HG02943 (cell line): ENCODE data around the gene PARS2.

Experiments used
- ATAC-seq: cut with Tn5 transposase; IDR thresholded peaks from one replicate; pipeline ENCODE4 v1.9.1; 2021; ENCODE audit warnings: mild to moderate bottlenecking, low read depth, moderate library complexity; ENCODE audit not compliant: unreplicated experiment

Gene PARS2

GRCh38 chr1:54764133-54764921 lies at the start of gene PARS2:
TSS of gene PARS2 (minus strand) at chr1:54764523. CDS start at chr1:54759161, 5,362 bp downstream.
- ATAC-seq, result peak; percentile 95

GRCh38 chr1:54814126-54814498 lies 49.8 kb upstream of the PARS2 start:
- no peak for ATAC-seq

GRCh38 chr1:54813485-54814125 lies 49.3 kb upstream of the PARS2 start:
- ATAC-seq, result no peak

GRCh38 chr1:54812801-54813484 lies 48.6 kb upstream of the PARS2 start:
- no peak for ATAC-seq

- ATAC-seq, result no peak
Observed at GRCh38 chr1:54811739-54812655, 47.7 kb upstream of the PARS2 start.

GRCh38 chr1:54811066-54811465 lies 46.7 kb upstream of the PARS2 start:
- ATAC-seq, result no peak

- ATAC-seq, result no peak
Observed at GRCh38 chr1:54810153-54810942, 46.0 kb upstream of the PARS2 start.

- ATAC-seq, result no peak
Observed at GRCh38 chr1:54809496-54810074, 45.3 kb upstream of the PARS2 start.

GRCh38 chr1:54808443-54809207 lies 44.3 kb upstream of the PARS2 start:
- no peak for ATAC-seq

- ATAC-seq, result no peak
Observed at GRCh38 chr1:54807756-54808155, 43.4 kb upstream of the PARS2 start.

GRCh38 chr1:54806931-54807611 lies 42.7 kb upstream of the PARS2 start:
- ATAC-seq, result no peak

- no peak for ATAC-seq
Observed at GRCh38 chr1:54805981-54806381, 41.7 kb upstream of the PARS2 start.

GRCh38 chr1:54805466-54805865 lies 41.1 kb upstream of the PARS2 start:
- no peak for ATAC-seq

GRCh38 chr1:54804471-54805132 lies 40.3 kb upstream of the PARS2 start:
- no peak for ATAC-seq

- no peak for ATAC-seq
Observed at GRCh38 chr1:54803761-54804470, 39.6 kb upstream of the PARS2 start.

GRCh38 chr1:54800899-54801759 lies 36.8 kb upstream of the PARS2 start, which contains the start of gene TTC22:
TSS of gene TTC22 (minus strand) at chr1:54801323. CDS start at chr1:54801163, 160 bp downstream.
- ATAC-seq, result peak; percentile 88
